ENCODE measurements around the gene GIGYF1. TPM values are rescaled to one million over a fixed set of nuclear protein-coding genes. Genes with fewer than 3 reads are reported as not detected.
"Not testable (repeated sequence)": the region's sequence is repeated elsewhere in the genome, so short reads cannot be mapped to it uniquely, and the experiment has no call there.

The GIGYF1 gene
- total and polyA plus RNA-seq, 4 donors: 19.0 to 41.6 (median 33.8) TPM

GRCh38 chr7:100665168-100665726 lies 28.8 kb downstream of the GIGYF1 start:
- Histone ChIP-seq H3K4me1 (ENCODE audit: control insufficient read depth in 5 of 5, insufficient read depth in 5 of 5, low read length in 5 of 5) (no peaks in the 10 kb centered on the region), H3K4me3 (no peak overlapping the region), H3K9me3 (ENCODE audit: control insufficient read depth in 4 of 4, insufficient read depth in 3 of 4, low read length in 3 of 4) (no peaks in the 10 kb centered on the region), H3K36me3 (ENCODE audit: control insufficient read depth in 4 of 4, insufficient read depth in 4 of 4, low read length in 4 of 4) (no peaks in the 10 kb centered on the region), H3K27ac (ENCODE audit: low read depth in 1 of 2, low read length in 1 of 2) (no peak overlapping the region), H3K9ac (ENCODE audit: insufficient read depth in 1 of 2, low read length in 2 of 2) (no peak overlapping the region), H3K27me3 (ENCODE audit: control insufficient read depth in 3 of 3, insufficient read depth in 3 of 3, low read length in 2 of 3) (peaks cover 0 to 2% (median 0%) of the 10 kb centered on the region in 3 donors)
- no peak for DNase-seq
- 97 to 99% methylated on average over 5 of the region's 5 CpGs for WGBS, 2 donors
- no peak for TF ChIP-seq CTCF (IDR thresholded peaks at IDR 0.05; ENCODE audit: control extremely low read depth, extremely low read depth)
- ATAC-seq (ENCODE audit: insufficient read depth, low FRiP score): no peak

- not testable (repeated sequence) for H3K9ac ChIP-seq (ENCODE audit: insufficient read depth in 1 of 2, low read length in 2 of 2); H3K4me1 ChIP-seq (ENCODE audit: control insufficient read depth in 5 of 5, insufficient read depth in 5 of 5, low read length in 5 of 5); H3K9me3 ChIP-seq (ENCODE audit: control insufficient read depth in 4 of 4, insufficient read depth in 3 of 4, low read length in 3 of 4); DNase-seq; H3K27me3 ChIP-seq (ENCODE audit: control insufficient read depth in 3 of 3, insufficient read depth in 3 of 3, low read length in 2 of 3); H3K36me3 ChIP-seq (ENCODE audit: control insufficient read depth in 4 of 4, insufficient read depth in 4 of 4, low read length in 4 of 4); ATAC-seq (ENCODE audit: insufficient read depth, low FRiP score); H3K4me3 ChIP-seq; H3K27ac ChIP-seq (ENCODE audit: low read depth in 1 of 2, low read length in 1 of 2)
- WGBS, 2 donors: 66 to 86% methylated on average over 12 of the region's 12 CpGs
Observed at GRCh38 chr7:100662194-100662776, 31.8 kb downstream of the GIGYF1 start.

- no peak within 1 kb of the TSS for H3K9ac ChIP-seq (ENCODE audit: insufficient read depth in 1 of 2, low read length in 2 of 2)
- H3K36me3 ChIP-seq (ENCODE audit: control insufficient read depth in 4 of 4, insufficient read depth in 4 of 4, low read length in 4 of 4): no peaks in the 10 kb centered on the region
- peaks cover 0 to 3% (median 0%) of the 10 kb centered on the region in 5 donors for H3K4me1 ChIP-seq (ENCODE audit: control insufficient read depth in 5 of 5, insufficient read depth in 5 of 5, low read length in 5 of 5)
- no peak within 1 kb of the TSS for H3K27ac ChIP-seq (ENCODE audit: low read depth in 1 of 2, low read length in 1 of 2)
- peaks cover 0 to 15% (median 5%) of the 10 kb centered on the region in 3 donors for H3K27me3 ChIP-seq (ENCODE audit: control insufficient read depth in 3 of 3, insufficient read depth in 3 of 3, low read length in 2 of 3)
- no peaks in the 10 kb centered on the region for H3K9me3 ChIP-seq (ENCODE audit: control insufficient read depth in 4 of 4, insufficient read depth in 3 of 4, low read length in 3 of 4)
- ATAC-seq (ENCODE audit: insufficient read depth, low FRiP score): peak; percentile 74
- no peak within 1 kb of the TSS for H3K4me3 ChIP-seq
- WGBS, 2 donors: 11 to 13% methylated on average over 46 to 63 of the region's 63 CpGs
- no peak for TF ChIP-seq CTCF (IDR thresholded peaks at IDR 0.05; ENCODE audit: control extremely low read depth, extremely low read depth)
- DNase-seq: peak; percentile 49 to 71 (median 57)
Observed at GRCh38 chr7:100655908-100656674, 38.0 kb downstream of the GIGYF1 start, which contains the start of gene ACTL6B. Gene ACTL6B (minus strand): TSS chr7:100656448. CDS start chr7:100656354, 94 bp downstream.
